ENCODE data around the gene COQ9. TPM values are rescaled to one million over a fixed set of nuclear protein-coding genes. Genes with fewer than 3 reads are reported as not detected.
"Not testable (repeated sequence)": the region's sequence is repeated elsewhere in the genome, so short reads cannot be mapped to it uniquely, and the experiment has no call there.

The COQ9 gene
- 10 to 100 TPM; 20.6 to 35.0 (median 27.5) TPM for total RNA-seq

- Histone ChIP-seq H3K27me3 (no peaks in the 10 kb centered on the region), H3K4me1 (peaks cover 0 to 30% (median 11%) of the 10 kb centered on the region in 4 donors), H3K4me3 (peak within 1 kb of the TSS; percentile 79 to 99 (median 96)), H3K9me3 (no peaks in the 10 kb centered on the region), H3K27ac (peak within 1 kb of the TSS; percentile 77 to 93 (median 92)), H3K36me3 (peaks cover 0 to 17% (median 5%) of the 10 kb centered on the region in 3 donors)
- peak in 1 of 2 donors; percentile 92 for TF ChIP-seq EP300 (IDR thresholded peaks at IDR 0.05)
- peak in 1 of 5 experiments; percentile 44 for TF ChIP-seq CTCF (IDR thresholded peaks at IDR 0.05)
- TF ChIP-seq POLR2A (IDR thresholded peaks at IDR 0.05), result peak; percentile 61 to 75
- peak; percentile 87 to 91 for DNase-seq (ENCODE audit: low spot score in 2 of 2)
- WGBS, 2 donors, result 0% methylated on average over 32 to 62 of the region's 68 CpGs
Observed at GRCh38 chr16:57447186-57447962, at the start of gene COQ9, which contains the start of gene CIAPIN1. Gene COQ9 (plus strand): TSS chr16:57447479. CDS start chr16:57447506, 27 bp downstream. Gene CIAPIN1 (minus strand): TSS chr16:57447385. CDS start chr16:57440928, 6,457 bp downstream.

GRCh38 chr16:57397493-57397892 lies 49.8 kb upstream of the COQ9 start:
- not testable (repeated sequence) for H3K4me1 ChIP-seq; H3K9me3 ChIP-seq; H3K4me3 ChIP-seq; DNase-seq (ENCODE audit: low spot score in 2 of 2); H3K36me3 ChIP-seq; H3K27me3 ChIP-seq; H3K27ac ChIP-seq
- WGBS, 2 donors, result 82 to 88% methylated on average over 4 of the region's 4 CpGs

- DNase-seq (ENCODE audit: low spot score in 2 of 2), result no peak
- no peaks in the 10 kb centered on the region for H3K4me1 ChIP-seq
- no peak overlapping the region for H3K4me3 ChIP-seq
- no peak overlapping the region for H3K27ac ChIP-seq
- WGBS, 2 donors, result 46 to 52% methylated on average over 7 of the region's 7 CpGs
- H3K9me3 ChIP-seq, result no peaks in the 10 kb centered on the region
- TF ChIP-seq POLR2A (IDR thresholded peaks at IDR 0.05), result no peak
- TF ChIP-seq CTCF (IDR thresholded peaks at IDR 0.05), result no peak
- no peak for TF ChIP-seq EP300 (IDR thresholded peaks at IDR 0.05)
- no peaks in the 10 kb centered on the region for H3K27me3 ChIP-seq
- H3K36me3 ChIP-seq, result no peaks in the 10 kb centered on the region
Observed at GRCh38 chr16:57401943-57402640, 45.2 kb upstream of the COQ9 start.

DNA sequence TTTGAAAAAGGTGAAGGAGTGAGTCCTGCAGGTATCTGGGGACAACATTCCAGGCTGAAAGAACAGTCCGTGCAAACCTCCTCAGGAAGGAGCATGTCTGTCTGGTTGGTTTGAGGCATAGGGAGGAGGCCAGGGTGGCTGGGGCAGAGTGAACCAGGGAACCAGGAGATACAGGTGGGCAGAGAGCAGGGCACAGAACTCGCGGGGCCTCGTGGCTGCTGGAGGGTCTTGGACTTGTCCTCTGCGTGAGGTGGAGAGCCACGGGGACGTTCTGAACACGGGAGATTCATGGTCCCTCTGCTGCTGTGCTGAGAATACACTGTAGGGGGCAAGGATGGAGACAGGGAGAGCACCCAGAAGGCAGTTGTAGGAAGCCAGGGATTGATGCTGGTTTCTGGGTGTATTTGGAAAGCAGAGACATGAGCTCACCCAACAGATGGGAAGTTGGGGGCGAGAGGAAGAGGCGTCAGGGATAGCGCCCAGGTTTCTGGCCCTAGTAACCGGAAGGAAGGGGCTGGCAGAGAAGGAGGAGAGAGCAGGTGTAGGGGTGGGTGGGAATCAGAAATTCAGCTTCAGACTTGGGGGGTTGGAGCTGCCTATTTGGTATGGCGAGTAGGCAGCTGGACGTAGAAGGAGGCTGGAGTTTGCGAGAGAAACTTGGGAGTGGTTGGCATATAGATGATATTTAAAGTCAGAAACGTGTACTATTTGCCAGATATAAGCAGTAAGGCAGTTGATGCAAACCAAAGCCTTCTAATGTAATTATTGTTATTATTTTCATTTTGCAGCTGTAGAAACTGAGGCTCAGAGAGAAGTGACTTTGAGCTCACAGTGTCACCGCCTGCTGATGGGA lies 43.1 kb upstream of the COQ9 start, which contains the start of gene CCL17:
CCL17 (plus strand) TSS at position 803 of the 853 bp plus-strand sequence. CDS start 9,166 bp downstream, outside the sequence.
- Histone ChIP-seq H3K4me3 (no peak within 1 kb of the TSS), H3K4me1 (no peaks in the 10 kb centered on the region), H3K27ac (no peak within 1 kb of the TSS), H3K27me3 (no peaks in the 10 kb centered on the region), H3K9me3 (no peaks in the 10 kb centered on the region), H3K36me3 (no peaks in the 10 kb centered on the region)
- 71% methylated on average over 17 of the region's 17 CpGs for WGBS, 2 donors
- DNase-seq (ENCODE audit: low spot score in 2 of 2), result no peak
- no peak for TF ChIP-seq EP300 (IDR thresholded peaks at IDR 0.05)
- no peak for TF ChIP-seq CTCF (IDR thresholded peaks at IDR 0.05)
- no peak for TF ChIP-seq POLR2A (IDR thresholded peaks at IDR 0.05)

DNA sequence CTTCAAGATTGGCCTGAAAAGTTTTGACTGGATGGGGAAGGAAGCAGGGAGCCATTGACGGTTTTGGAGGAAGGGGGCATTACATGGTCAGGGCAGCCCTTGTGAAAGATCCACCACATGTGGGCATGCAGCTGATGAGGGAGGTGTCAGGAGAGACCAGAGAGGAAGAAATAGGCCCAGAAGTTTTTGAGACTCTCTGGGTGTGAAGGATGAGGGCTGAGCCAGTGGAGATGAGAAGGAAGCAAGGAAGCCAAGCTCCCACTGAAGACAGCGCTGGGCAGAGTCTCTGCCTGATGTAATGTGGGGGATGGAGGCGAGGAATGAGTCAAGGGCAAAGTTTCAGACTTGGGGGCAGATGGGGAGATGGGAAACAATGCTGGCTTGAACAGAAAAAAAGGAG lies 42.2 kb upstream of the COQ9 start:
- no peaks in the 10 kb centered on the region for H3K36me3 ChIP-seq
- TF ChIP-seq CTCF (IDR thresholded peaks at IDR 0.05), result no peak
- TF ChIP-seq POLR2A (IDR thresholded peaks at IDR 0.05), result no peak
- TF ChIP-seq EP300 (IDR thresholded peaks at IDR 0.05), result no peak
- 65 to 74% methylated on average over 3 of the region's 3 CpGs for WGBS, 2 donors

More for the DNA sequence above, 42.2 kb upstream of the COQ9 start:
- Histone ChIP-seq H3K9me3 (no peaks in the 10 kb centered on the region), H3K4me3 (no peak overlapping the region), H3K27ac (no peak overlapping the region), H3K27me3 (no peaks in the 10 kb centered on the region), H3K4me1 (peaks cover 0 to 5% (median 0%) of the 10 kb centered on the region in 4 donors)
- no peak for DNase-seq (ENCODE audit: low spot score in 2 of 2)

Measured in tibial nerve (tissue), 4 donors.